ENCODE data around the gene ARL8B. TPM values are rescaled to one million over a fixed set of nuclear protein-coding genes. Genes with fewer than 3 reads are reported as not detected.

The ARL8B gene
- total RNA-seq, 2 donors from 2014 or later: 40.8 to 51.4 TPM

GRCh38 chr3:5136211-5136918, 14.3 kb downstream of the ARL8B start:
- Histone ChIP-seq H3K36me3 (no peaks in the 10 kb centered on the region), H3K27ac (no peak overlapping the region), H3K4me1 (no peaks in the 10 kb centered on the region), H3K27me3 (no peaks in the 10 kb centered on the region), H3K4me3 (no peak overlapping the region), H3K9ac (ENCODE audit: low read depth in 2 of 2, low read length in 2 of 2) (no peak overlapping the region), H3K9me3 (no peaks in the 10 kb centered on the region)
- intact Hi-C loops (cut with DNase I): no loop called here
- no peak for TF ChIP-seq CTCF (IDR thresholded peaks at IDR 0.05)
- DNase-seq: no peak

- TF ChIP-seq CTCF (IDR thresholded peaks at IDR 0.05): no peak
- H3K27me3 ChIP-seq: no peaks in the 10 kb centered on the region
- H3K9ac ChIP-seq (ENCODE audit: low read depth in 2 of 2, low read length in 2 of 2): no peak overlapping the region
- no peak overlapping the region for H3K4me3 ChIP-seq
- H3K4me1 ChIP-seq: no peaks in the 10 kb centered on the region
- no peak overlapping the region for H3K27ac ChIP-seq
- intact Hi-C loops (cut with DNase I): no loop called here
- DNase-seq: no peak
- H3K36me3 ChIP-seq: no peaks in the 10 kb centered on the region
- H3K9me3 ChIP-seq: no peaks in the 10 kb centered on the region
Observed at GRCh38 chr3:5136919-5137429, 14.9 kb downstream of the ARL8B start.

- no peaks in the 10 kb centered on the region for H3K27me3 ChIP-seq
- intact Hi-C loops (cut with DNase I): no loop called here
- H3K9me3 ChIP-seq: no peaks in the 10 kb centered on the region
- H3K36me3 ChIP-seq: no peaks in the 10 kb centered on the region
- no peak overlapping the region for H3K9ac ChIP-seq (ENCODE audit: low read depth in 2 of 2, low read length in 2 of 2)
- no peaks in the 10 kb centered on the region for H3K4me1 ChIP-seq
- no peak overlapping the region for H3K4me3 ChIP-seq
- no peak for DNase-seq
- H3K27ac ChIP-seq: no peak overlapping the region
- TF ChIP-seq CTCF (IDR thresholded peaks at IDR 0.05): no peak
Observed at GRCh38 chr3:5138214-5138981, 16.3 kb downstream of the ARL8B start.

- Histone ChIP-seq H3K9me3 (no peaks in the 10 kb centered on the region), H3K27ac (no peak overlapping the region), H3K9ac (ENCODE audit: low read depth in 2 of 2, low read length in 2 of 2) (no peak overlapping the region), H3K27me3 (no peaks in the 10 kb centered on the region), H3K36me3 (no peaks in the 10 kb centered on the region), H3K4me3 (no peak overlapping the region), H3K4me1 (no peaks in the 10 kb centered on the region)
- DNase-seq: no peak
- intact Hi-C loops (cut with DNase I): no loop called here
- TF ChIP-seq CTCF (IDR thresholded peaks at IDR 0.05): no peak
Observed at GRCh38 chr3:5140230-5140621, 18.1 kb downstream of the ARL8B start.

GRCh38 chr3:5140839-5141238, 18.7 kb downstream of the ARL8B start:
- Histone ChIP-seq H3K27ac (no peak overlapping the region), H3K4me1 (no peaks in the 10 kb centered on the region), H3K4me3 (no peak overlapping the region), H3K27me3 (no peaks in the 10 kb centered on the region), H3K36me3 (no peaks in the 10 kb centered on the region), H3K9ac (ENCODE audit: low read depth in 2 of 2, low read length in 2 of 2) (no peak overlapping the region), H3K9me3 (no peaks in the 10 kb centered on the region)
- intact Hi-C loops (cut with DNase I): no loop called here
- TF ChIP-seq CTCF (IDR thresholded peaks at IDR 0.05): no peak
- DNase-seq: no peak
